ENCODE results near the gene ABHD10.

DNA sequence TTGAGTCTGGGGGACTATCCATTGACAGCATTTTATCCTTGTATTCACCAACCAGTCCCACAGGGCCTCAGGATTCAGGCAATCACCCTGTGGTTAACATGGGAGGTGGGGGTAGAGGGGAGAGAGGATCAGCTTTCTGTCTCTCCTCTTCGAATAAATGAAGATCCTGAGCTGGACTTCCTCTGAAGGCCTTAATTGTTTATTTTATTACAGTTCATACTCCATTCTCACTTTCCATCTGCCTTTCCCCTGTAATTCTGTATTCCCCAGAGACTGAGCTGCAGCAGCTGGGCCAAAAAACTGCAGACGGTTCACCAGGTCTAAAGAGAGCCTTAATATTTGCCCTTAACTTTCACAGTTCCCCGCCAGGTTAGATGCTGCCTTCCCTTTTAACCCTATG lies 31.8 kb downstream of the ABHD10 start:
- TF ChIP-seq POLR2AphosphoS5 (IDR thresholded peaks at IDR 0.05; ENCODE audit: borderline replicate concordance, low read depth, low read length) (no peak), EZH2 (IDR thresholded peaks at IDR 0.05) (no peak)

Data from SK-N-MC (cell line).